ENCODE data around the gene LRP1-AS. TPM values are rescaled to one million over a fixed set of nuclear protein-coding genes. Genes with fewer than 3 reads are reported as not detected.

Gene LRP1-AS
- total RNA-seq, 2 donors from 2014 or later, result not detected

GRCh38 chr12:57149245-57149900 lies 2.0 kb upstream of the LRP1-AS start:
- intact Hi-C loops (cut with DNase I, micrococcal nuclease), result no loop called here
- peak; percentile 61 to 79 for DNase-seq
- ATAC-seq, result peak; percentile 77

- intact Hi-C loops (cut with DNase I, micrococcal nuclease), result no loop called here
Measured at GRCh38 chr12:57148469-57149244, 1.2 kb upstream of the LRP1-AS start.

GRCh38 chr12:57146092-57146491 lies 1.3 kb downstream of the LRP1-AS start:
- intact Hi-C loops (cut with DNase I, micrococcal nuclease), result no loop called here
- ATAC-seq (no peak), DNase-seq (no peak)

More at GRCh38 chr12:57148469-57149244, 1.2 kb upstream of the LRP1-AS start:
- ATAC-seq (peak; percentile 55), DNase-seq (peak; percentile 64 to 81)

GRCh38 chr12:57145460-57146059 lies 1.9 kb downstream of the LRP1-AS start:
- DNase-seq (no peak), ATAC-seq (no peak)
- intact Hi-C loops (cut with DNase I, micrococcal nuclease), result no loop called here

GRCh38 chr12:57143454-57143853 lies 4.0 kb downstream of the LRP1-AS start:
- intact Hi-C loops (cut with DNase I, micrococcal nuclease), result no loop called here
- ATAC-seq (no peak), DNase-seq (no peak)

GRCh38 chr12:57142727-57143126 lies 4.7 kb downstream of the LRP1-AS start:
- ATAC-seq (no peak), DNase-seq (no peak)
- intact Hi-C loops (cut with DNase I, micrococcal nuclease), result no loop called here

- no peak for ATAC-seq
- DNase-seq, result no peak
- intact Hi-C loops (cut with DNase I, micrococcal nuclease), result no loop called here
Measured at GRCh38 chr12:57142121-57142520, 5.3 kb downstream of the LRP1-AS start.

GRCh38 chr12:57141249-57141648 lies 6.2 kb downstream of the LRP1-AS start:
- no peak for DNase-seq
- ATAC-seq, result no peak
- intact Hi-C loops (cut with DNase I, micrococcal nuclease), result no loop called here

- intact Hi-C loops (cut with DNase I, micrococcal nuclease), result no loop called here
- no peak for DNase-seq
- ATAC-seq, result no peak
Measured at GRCh38 chr12:57139796-57140649, 7.4 kb downstream of the LRP1-AS start.

GRCh38 chr12:57138526-57139272 lies 8.7 kb downstream of the LRP1-AS start:
- peak; percentile 93 for ATAC-seq

GRCh38 chr12:57135527-57136326 lies 11.7 kb downstream of the LRP1-AS start:
- DNase-seq, result no peak
- intact Hi-C loops (cut with DNase I, micrococcal nuclease), result no loop called here
- ATAC-seq, result no peak

More at GRCh38 chr12:57138526-57139272, 8.7 kb downstream of the LRP1-AS start:
- intact Hi-C loops (cut with DNase I, micrococcal nuclease), result no loop called here
- peak; percentile 74 to 86 for DNase-seq

GRCh38 chr12:57134949-57135348 lies 12.5 kb downstream of the LRP1-AS start:
- DNase-seq (no peak), ATAC-seq (no peak)
- intact Hi-C loops (cut with DNase I, micrococcal nuclease), result no loop called here

- no peak for DNase-seq
- intact Hi-C loops (cut with DNase I, micrococcal nuclease), result no loop called here
- ATAC-seq, result no peak
Measured at GRCh38 chr12:57133916-57134315, 13.5 kb downstream of the LRP1-AS start.

- intact Hi-C loops (cut with DNase I, micrococcal nuclease), result no loop called here
- ATAC-seq (no peak), DNase-seq (no peak)
Measured at GRCh38 chr12:57133013-57133569, 14.3 kb downstream of the LRP1-AS start.

- no peak for DNase-seq
- ATAC-seq, result no peak
- intact Hi-C loops (cut with DNase I, micrococcal nuclease), result no loop called here
Measured at GRCh38 chr12:57131896-57132744, 15.3 kb downstream of the LRP1-AS start.

GRCh38 chr12:57130941-57131340 lies 16.5 kb downstream of the LRP1-AS start:
- ATAC-seq (no peak), DNase-seq (no peak)
- intact Hi-C loops (cut with DNase I, micrococcal nuclease), result no loop called here

All from left colon (tissue), 2 donors.